NK-92 (cell line): ENCODE data around the gene RNF113A.
"Not testable (repeated sequence)": the region's sequence is repeated elsewhere in the genome, so short reads cannot be mapped to it uniquely, and the experiment has no call there.

Experiments
- DNase-seq: peaks from one replicate; lab custom pipeline; 2025; ENCODE audit not compliant: unreplicated experiment; lab: John Stamatoyannopoulos, UW

Gene RNF113A

GRCh38 chrX:119852382-119853353 is 18.9 kb downstream of the RNF113A start, which contains the start of gene UPF3B:
Gene UPF3B (minus strand): TSS chrX:119852963. CDS start chrX:119852928, 35 bp downstream.
- DNase-seq = peak; percentile 71

GRCh38 chrX:119833905-119834304 is 37.6 kb downstream of the RNF113A start:
- no peak for DNase-seq

GRCh38 chrX:119828446-119828845 is 43.1 kb downstream of the RNF113A start:
- DNase-seq = no peak

GRCh38 chrX:119826399-119826959 is 45.1 kb downstream of the RNF113A start:
- no peak for DNase-seq

GRCh38 chrX:119824221-119824620 is 47.3 kb downstream of the RNF113A start:
- DNase-seq = not testable (repeated sequence)

- DNase-seq = not testable (repeated sequence)
Observed at GRCh38 chrX:119821703-119822102, 49.8 kb downstream of the RNF113A start.
